Hepatocyte (in vitro differentiated cells): ENCODE measurements around the gene ADGRV1. TPM values are rescaled to one million over a fixed set of nuclear protein-coding genes. Genes with fewer than 3 reads are reported as not detected.
A peak's percentile ranks its signal among the peaks of the same experiment; 100 is the strongest.

ENCODE experiments used
- DNase-seq: peaks from one replicate; pipeline ENCODE4 v3.0.0-alpha.2; 2016; ENCODE audit warnings: low spot score
- H2AFZ ChIP-seq: fragments of 200-600 bp; sonication (generic); 2 replicates; pipeline ENCODE4 v1.6.0; 2016; ENCODE audit warnings: antibody characterized with exemption, mild to moderate bottlenecking
- H3K27ac ChIP-seq: fragments of 200-600 bp; sonication (generic); 2 replicates; pipeline ENCODE4 v1.5.1; 2016; ENCODE audit warnings: mild to moderate bottlenecking
- H3K27me3 ChIP-seq: fragments of 200-600 bp; sonication (generic); 2 replicates; pipeline ENCODE4 v1.6.1; 2016
- H3K36me3 ChIP-seq: fragments of 200-600 bp; sonication (generic); replicated peaks from 2 replicates; pipeline ENCODE4 v1.5.1; 2016; ENCODE audit warnings: low read depth; ENCODE audit not compliant: insufficient read depth
- H3K4me1 ChIP-seq: fragments of 200-600 bp; sonication (generic); 2 replicates; pipeline ENCODE4 v1.5.1; 2016; ENCODE audit warnings: mild to moderate bottlenecking, moderate library complexity; ENCODE audit not compliant: insufficient read depth
- H3K4me2 ChIP-seq: fragments of 200-600 bp; sonication (generic); 2 replicates; pipeline ENCODE4 v1.6.0; 2016
- H3K4me3 ChIP-seq: fragments of 200-600 bp; sonication (generic); 2 replicates; pipeline ENCODE4 v1.5.1; 2016; ENCODE audit warnings: mild to moderate bottlenecking
- H3K79me2 ChIP-seq: fragments of 200-600 bp; sonication (generic); 2 replicates; pipeline ENCODE4 v1.6.0; 2017; ENCODE audit warnings: mild to moderate bottlenecking
- H3K9me2 ChIP-seq: fragments of 200-600 bp; sonication (generic); replicated peaks from 2 replicates; pipeline ENCODE4 v1.6.0; 2017; ENCODE audit warnings: mild to moderate bottlenecking; ENCODE audit not compliant: insufficient read depth
- H3K9me3 ChIP-seq: fragments of 200-600 bp; sonication (generic); 2 replicates; pipeline ENCODE4 v1.5.1; 2016; ENCODE audit warnings: low read depth, mild to moderate bottlenecking
- H4K20me1 ChIP-seq: fragments of 200-600 bp; sonication (generic); 2 replicates; pipeline ENCODE4 v1.6.0; 2016; ENCODE audit warnings: mild to moderate bottlenecking; ENCODE audit not compliant: insufficient read depth, poor library complexity, severe bottlenecking
- EZH2 ChIP-seq: fragments of 200-600 bp; sonication (generic); IDR thresholded peaks from 2 replicates; pipeline ENCODE4 v1.6.1; 2016; ENCODE audit warnings: antibody characterized with exemption, mild to moderate bottlenecking, borderline replicate concordance
- EZH2phosphoT487 ChIP-seq: fragments of 200-600 bp; sonication (generic); IDR thresholded peaks from one replicate; pipeline ENCODE4 v1.6.1; 2018; ENCODE audit warnings: antibody characterized with exemption, mild to moderate bottlenecking, low read depth, moderate library complexity; ENCODE audit not compliant: unreplicated experiment, severe bottlenecking
- WGBS: methylation state at CpG from one replicate; pipeline ENCODE4 v1.1.6; 2016; ENCODE audit warnings: low lambda C conversion rate; ENCODE audit errors: missing lambda C conversion rate; 5-methylcytosine and 5-hydroxymethylcytosine counted together
- polyA plus RNA-seq: library from polyadenylated mRNA; unstranded; fragments of >200 nt; fragmentation: Nextera tagmentation; extraction: Ambion mirVana; gene quantifications from 2 replicates; pipeline ENCODE4 v1.2.1, GENCODE V29; 2016
- total RNA-seq: library from RNA; depleted of rRNA; stranded (reverse); fragments of >200 nt; gene quantifications from 2 replicates; pipeline ENCODE4 v1.2.3, GENCODE V29; 2014
- TF ChIP-seq, protein P1 (sequence below): fragments of 200-600 bp; sonication (generic); IDR thresholded peaks from 2 replicates; pipeline ENCODE4 v1.5.1; 2016; ENCODE audit warnings: antibody characterized with exemption, mild to moderate bottlenecking; ENCODE audit not compliant: poor library complexity

ADGRV1 gene
- total and polyA plus RNA-seq, 2 experiments from 2014 or later = 74.9 to 88.3 TPM

DNA sequence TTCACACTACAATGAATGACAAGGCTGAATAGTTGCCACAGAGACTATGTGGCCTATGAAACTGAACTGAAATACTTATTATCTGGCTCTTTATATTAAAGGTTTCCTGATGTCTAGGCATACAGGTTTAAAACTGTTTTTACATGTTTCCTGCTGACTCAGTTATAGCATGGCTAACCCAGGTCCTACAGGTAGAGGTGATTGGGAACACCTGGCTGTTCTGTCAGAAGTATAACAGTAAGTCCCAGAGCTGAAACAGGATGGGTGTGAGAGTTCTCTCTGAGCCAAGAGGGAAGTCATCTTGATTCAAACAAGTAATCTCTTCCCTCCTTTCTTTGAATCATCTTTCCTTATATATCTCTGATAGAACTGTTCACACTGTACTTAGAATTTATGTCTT lies 4.9 kb upstream of the ADGRV1 start:
- no peaks in the 10 kb centered on the region for H3K9me3 ChIP-seq
- H3K27ac ChIP-seq = no peak overlapping the region
- no peak for TF ChIP-seq EZH2phosphoT487
- TF ChIP-seq EZH2 = no peak
- TF ChIP-seq, protein P1, sequence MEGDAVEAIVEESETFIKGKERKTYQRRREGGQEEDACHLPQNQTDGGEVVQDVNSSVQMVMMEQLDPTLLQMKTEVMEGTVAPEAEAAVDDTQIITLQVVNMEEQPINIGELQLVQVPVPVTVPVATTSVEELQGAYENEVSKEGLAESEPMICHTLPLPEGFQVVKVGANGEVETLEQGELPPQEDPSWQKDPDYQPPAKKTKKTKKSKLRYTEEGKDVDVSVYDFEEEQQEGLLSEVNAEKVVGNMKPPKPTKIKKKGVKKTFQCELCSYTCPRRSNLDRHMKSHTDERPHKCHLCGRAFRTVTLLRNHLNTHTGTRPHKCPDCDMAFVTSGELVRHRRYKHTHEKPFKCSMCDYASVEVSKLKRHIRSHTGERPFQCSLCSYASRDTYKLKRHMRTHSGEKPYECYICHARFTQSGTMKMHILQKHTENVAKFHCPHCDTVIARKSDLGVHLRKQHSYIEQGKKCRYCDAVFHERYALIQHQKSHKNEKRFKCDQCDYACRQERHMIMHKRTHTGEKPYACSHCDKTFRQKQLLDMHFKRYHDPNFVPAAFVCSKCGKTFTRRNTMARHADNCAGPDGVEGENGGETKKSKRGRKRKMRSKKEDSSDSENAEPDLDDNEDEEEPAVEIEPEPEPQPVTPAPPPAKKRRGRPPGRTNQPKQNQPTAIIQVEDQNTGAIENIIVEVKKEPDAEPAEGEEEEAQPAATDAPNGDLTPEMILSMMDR = no peak
- peaks cover 10% of the 10 kb centered on the region for H3K27me3 ChIP-seq
- no peak overlapping the region for H3K4me2 ChIP-seq
- H3K9me2 ChIP-seq = no peaks in the 10 kb centered on the region
- no peaks in the 10 kb centered on the region for H3K36me3 ChIP-seq
- no peak overlapping the region for H2AFZ ChIP-seq
- DNase-seq = no peak
- no peaks in the 10 kb centered on the region for H3K4me1 ChIP-seq
- no peaks in the 10 kb centered on the region for H3K79me2 ChIP-seq
- H4K20me1 ChIP-seq = no peaks in the 10 kb centered on the region
- no peak overlapping the region for H3K4me3 ChIP-seq

DNA sequence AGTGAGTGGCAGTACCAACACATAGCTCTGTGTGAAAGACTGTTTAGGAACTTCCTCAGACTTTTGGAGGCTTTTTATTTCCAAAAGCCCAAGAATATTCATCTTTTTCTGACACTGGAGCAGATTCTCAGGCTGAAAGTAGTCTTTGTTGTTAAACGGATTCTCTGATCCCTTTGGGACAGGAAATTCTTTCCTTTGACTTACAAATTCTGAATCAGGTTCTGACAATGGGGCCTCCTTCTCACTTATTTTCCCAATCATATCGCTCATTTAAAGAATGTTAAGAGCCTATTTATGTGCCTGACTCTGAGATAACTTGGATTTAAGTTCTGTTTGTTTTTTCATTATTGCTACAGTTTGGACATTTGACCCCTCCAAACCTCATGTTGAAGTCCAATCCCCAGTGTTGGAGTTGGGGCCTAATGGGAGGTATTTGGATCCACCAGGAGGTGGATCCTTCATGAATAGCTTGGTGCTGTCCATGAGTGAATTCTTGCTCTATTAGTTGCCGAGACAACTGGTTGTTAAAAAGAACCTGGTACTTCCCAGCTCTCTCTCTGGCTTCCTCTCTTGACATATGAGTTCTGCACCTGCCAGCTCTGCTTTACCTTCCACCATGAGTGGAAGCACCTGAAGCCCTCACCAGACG lies 4.1 kb upstream of the ADGRV1 start:
- H3K36me3 ChIP-seq = no peaks in the 10 kb centered on the region
- TF ChIP-seq EZH2 (no peak), EZH2phosphoT487 (no peak)
- TF ChIP-seq, protein P1 = no peak
- H3K4me2 ChIP-seq = no peak overlapping the region
- H3K79me2 ChIP-seq = no peaks in the 10 kb centered on the region
- no peaks in the 10 kb centered on the region for H3K9me2 ChIP-seq
- H3K4me3 ChIP-seq = no peak overlapping the region
- no peaks in the 10 kb centered on the region for H3K9me3 ChIP-seq
- no peaks in the 10 kb centered on the region for H4K20me1 ChIP-seq
- no peak for DNase-seq
- WGBS = 63% methylated on average over 4 of the region's 4 CpGs
- H3K4me1 ChIP-seq = no peaks in the 10 kb centered on the region
- no peak overlapping the region for H3K27ac ChIP-seq
- peaks cover 10% of the 10 kb centered on the region for H3K27me3 ChIP-seq
- H2AFZ ChIP-seq = no peak overlapping the region

DNA sequence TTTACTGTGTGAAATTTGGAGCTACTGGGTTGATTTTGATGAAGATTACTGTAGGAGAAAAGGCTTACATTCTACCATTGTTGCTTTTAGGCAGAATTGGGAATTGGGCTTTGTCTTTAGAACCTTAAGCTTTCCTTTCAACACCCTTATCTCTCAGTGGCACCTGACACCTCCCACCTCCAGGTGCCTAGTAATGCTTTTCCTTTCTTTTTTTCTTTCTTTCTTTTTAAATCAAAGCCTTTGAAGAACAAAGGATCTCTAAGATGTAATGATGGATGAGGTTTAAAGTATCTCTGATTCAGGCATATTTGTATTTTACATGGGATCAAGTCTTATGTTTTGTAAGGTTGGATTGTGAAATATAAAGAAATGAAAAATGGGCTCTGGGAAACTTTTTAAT lies 2.9 kb upstream of the ADGRV1 start:
- H3K4me1 ChIP-seq = no peaks in the 10 kb centered on the region
- H2AFZ ChIP-seq = no peak overlapping the region
- no peaks in the 10 kb centered on the region for H3K36me3 ChIP-seq
- DNase-seq = no peak
- no peaks in the 10 kb centered on the region for H4K20me1 ChIP-seq
- no peak overlapping the region for H3K4me3 ChIP-seq
- TF ChIP-seq EZH2phosphoT487 (no peak), EZH2 (no peak)
- TF ChIP-seq, protein P1 = no peak
- no peaks in the 10 kb centered on the region for H3K9me2 ChIP-seq
- no peaks in the 10 kb centered on the region for H3K9me3 ChIP-seq
- peaks cover 10% of the 10 kb centered on the region for H3K27me3 ChIP-seq
- no peak overlapping the region for H3K4me2 ChIP-seq
- no peak overlapping the region for H3K27ac ChIP-seq
- H3K79me2 ChIP-seq = no peaks in the 10 kb centered on the region

DNA sequence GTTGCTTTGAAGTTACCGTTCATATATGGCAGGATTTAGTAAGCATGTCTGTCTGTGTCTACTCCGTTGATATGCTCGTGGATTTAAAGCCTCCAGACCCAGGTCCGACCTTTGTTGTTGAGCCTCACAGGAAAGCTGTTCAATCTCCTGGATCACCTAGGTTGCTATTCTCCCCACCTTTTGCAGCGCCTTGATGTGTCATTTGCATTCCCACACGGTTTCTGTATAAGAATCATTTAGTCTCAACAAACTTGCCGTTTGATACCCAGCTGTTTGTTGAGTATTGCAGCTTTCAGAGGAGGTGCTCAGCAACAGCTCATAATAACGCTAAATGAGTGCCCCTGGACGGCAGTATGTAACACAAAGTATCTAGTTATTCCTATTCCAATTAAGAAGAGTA lies 1.2 kb upstream of the ADGRV1 start:
- Histone ChIP-seq H2AFZ (peak overlapping the region; percentile 2), H3K36me3 (no peaks in the 10 kb centered on the region), H3K4me1 (no peaks in the 10 kb centered on the region), H3K79me2 (no peaks in the 10 kb centered on the region), H3K27ac (no peak overlapping the region), H3K27me3 (peaks cover 10% of the 10 kb centered on the region), H3K4me3 (no peak overlapping the region), H3K4me2 (peak overlapping the region; percentile 80), H3K9me2 (no peaks in the 10 kb centered on the region), H3K9me3 (no peaks in the 10 kb centered on the region), H4K20me1 (no peaks in the 10 kb centered on the region)
- WGBS = 4% methylated on average over 9 of the region's 9 CpGs
- no peak for DNase-seq
- no peak for TF ChIP-seq EZH2
- TF ChIP-seq EZH2phosphoT487 = no peak
- TF ChIP-seq, protein P1 = no peak
